Neural cell (in vitro differentiated cells): ENCODE results near the gene IGF2BP2. TPM values are rescaled to one million over a fixed set of nuclear protein-coding genes. Genes with fewer than 3 reads are reported as not detected.

Experiments
- H2AFZ ChIP-seq: fragments of 200-600, 300-800 bp; sonication (generic), shearing (Covaris generic); 2 replicates; pipeline ENCODE4 v1.6.0; 2014; ENCODE audit warnings: low read depth, mild to moderate bottlenecking, antibody characterized with exemption, low read length, moderate library complexity
- H3F3A ChIP-seq: fragments of 200-600 bp; shearing (Covaris generic); 2 replicates; pipeline ENCODE4 v1.6.1; 2016; ENCODE audit warnings: mild to moderate bottlenecking, moderate library complexity, mixed read lengths, antibody characterized with exemption, low read length; ENCODE audit not compliant: insufficient read depth, poor library complexity, severe bottlenecking
- H3K27ac ChIP-seq: fragments of 200-600, 300-800 bp; sonication (generic), shearing (Covaris generic); 2 replicates; pipeline ENCODE4 v1.5.1; 2014; ENCODE audit warnings: mild to moderate bottlenecking, low read length, moderate library complexity
- H3K27me3 ChIP-seq: fragments of 300-800, 200-600 bp; sonication (generic), shearing (Covaris generic); 2 replicates; pipeline ENCODE4 v1.6.0; 2014; ENCODE audit warnings: mild to moderate bottlenecking, low read depth, low read length, moderate library complexity; ENCODE audit not compliant: insufficient read depth
- H3K36me3 ChIP-seq: fragments of 300-800, 200-600 bp; sonication (generic), shearing (Covaris generic); 2 replicates; pipeline ENCODE4 v1.5.1; 2014; ENCODE audit warnings: mild to moderate bottlenecking, antibody characterized with exemption, low read length, moderate library complexity; ENCODE audit not compliant: insufficient read depth
- H3K4me2 ChIP-seq: fragments of 300-800, 200-600 bp; sonication (generic), shearing (Covaris generic); 2 replicates; pipeline ENCODE4 v1.6.0; 2014; ENCODE audit warnings: mild to moderate bottlenecking, low read length
- H3K4me3 ChIP-seq: fragments of 300-800, 200-600 bp; sonication (generic), shearing (Covaris generic); 2 replicates; pipeline ENCODE4 v1.5.1; 2014; ENCODE audit warnings: mild to moderate bottlenecking, low read length, moderate library complexity
- H3K79me2 ChIP-seq: fragments of 200-600 bp; shearing (Covaris generic); replicated peaks from 2 replicates; pipeline ENCODE4 v1.6.0; 2014; ENCODE audit warnings: mild to moderate bottlenecking, low read length, moderate library complexity; ENCODE audit not compliant: insufficient read depth
- H3K9ac ChIP-seq: fragments of 300-800, 200-600 bp; sonication (generic), shearing (Covaris generic); 2 replicates; pipeline ENCODE4 v1.6.1; 2016; ENCODE audit warnings: mild to moderate bottlenecking, low read length, mixed read lengths
- H3K9me2 ChIP-seq: fragments of 200-600 bp; shearing (Covaris generic); 2 replicates; pipeline ENCODE4 v1.6.1; 2016; ENCODE audit warnings: mild to moderate bottlenecking, low read length, mixed read lengths; ENCODE audit not compliant: insufficient read depth
- H3K9me3 ChIP-seq: fragments of 200-600, 300-800 bp; sonication (generic), shearing (Covaris generic); 2 replicates; pipeline ENCODE4 v1.6.1; 2016; ENCODE audit warnings: mild to moderate bottlenecking, mixed run types, low read length, moderate library complexity, mixed read lengths
- H4K20me1 ChIP-seq: fragments of 200-600 bp; shearing (Covaris generic); 2 replicates; pipeline ENCODE4 v1.6.1; 2016; ENCODE audit warnings: mild to moderate bottlenecking, mixed run types; ENCODE audit not compliant: insufficient read depth
- CTCF ChIP-seq: fragments of 450-650 bp; IDR thresholded peaks from 2 replicates; pipeline ENCODE4 v1.5.1; 2014; ENCODE audit warnings: antibody characterized with exemption, mild to moderate bottlenecking, moderate library complexity; ENCODE audit not compliant: poor library complexity, severe bottlenecking
- EP300 ChIP-seq: fragments of 450-650 bp; conservative IDR thresholded peaks from 2 replicates; pipeline ENCODE4 v1.6.1; 2014; ENCODE audit warnings: antibody characterized with exemption, mild to moderate bottlenecking, moderate library complexity; ENCODE audit not compliant: poor library complexity, severe bottlenecking
- EZH2 ChIP-seq: fragments of 200-600, 300-800 bp; shearing (Covaris generic), sonication (generic); IDR thresholded peaks from 2 replicates; pipeline ENCODE4 v1.6.1; 2014; ENCODE audit warnings: antibody characterized with exemption, low read length, borderline replicate concordance, mild to moderate bottlenecking; ENCODE audit not compliant: insufficient read depth, poor library complexity, severe bottlenecking
- POLR2AphosphoS5 ChIP-seq: IDR thresholded peaks from 2 replicates; pipeline ENCODE4 v1.6.1; 2012
- RAD21 ChIP-seq: fragments of 450-650 bp; conservative IDR thresholded peaks from 2 replicates; pipeline ENCODE4 v1.6.1; 2014; ENCODE audit warnings: antibody characterized with exemption, mild to moderate bottlenecking, moderate library complexity
- REST ChIP-seq: IDR thresholded peaks from 2 replicates; pipeline ENCODE4 v1.6.1; 2012; ENCODE audit warnings: borderline replicate concordance
- SMC3 ChIP-seq: fragments of 450-650 bp; conservative IDR thresholded peaks from 2 replicates; pipeline ENCODE4 v1.6.1; 2014; ENCODE audit warnings: antibody characterized with exemption, mild to moderate bottlenecking, moderate library complexity; ENCODE audit not compliant: poor library complexity
- polyA plus RNA-seq: library from polyadenylated mRNA; depleted of rRNA; stranded (reverse); fragments of >200 nt; gene quantifications from 2 replicates; pipeline ENCODE4 v1.2.3, GENCODE V29; 2014

IGF2BP2 gene
- polyA plus RNA-seq, 1 donor from 2014 or later = 46.6 TPM

- Histone ChIP-seq H3K9me2 (no peaks in the 10 kb centered on the region), H3F3A (no peaks in the 10 kb centered on the region), H4K20me1 (no peaks in the 10 kb centered on the region), H3K27ac (no peak overlapping the region), H3K27me3 (no peaks in the 10 kb centered on the region), H3K79me2 (no peaks in the 10 kb centered on the region), H3K4me3 (no peak overlapping the region), H3K9me3 (no peaks in the 10 kb centered on the region), H2AFZ (no peak overlapping the region), H3K9ac (no peak overlapping the region), H3K36me3 (peaks cover 9% of the 10 kb centered on the region), H3K4me2 (no peak overlapping the region)
- TF ChIP-seq SMC3 = no peak
Measured at GRCh38 chr3:185657691-185658503, 166.9 kb downstream of the IGF2BP2 start.

- Histone ChIP-seq H3K79me2 (no peaks in the 10 kb centered on the region), H3K27me3 (no peaks in the 10 kb centered on the region), H4K20me1 (no peaks in the 10 kb centered on the region), H3F3A (no peaks in the 10 kb centered on the region), H3K9me3 (no peaks in the 10 kb centered on the region), H3K9ac (no peak overlapping the region), H3K36me3 (peaks cover 9% of the 10 kb centered on the region), H3K4me3 (no peak overlapping the region), H2AFZ (no peak overlapping the region), H3K27ac (no peak overlapping the region), H3K4me2 (no peak overlapping the region), H3K9me2 (no peaks in the 10 kb centered on the region)
- TF ChIP-seq CTCF (no peak), REST (no peak), POLR2AphosphoS5 (no peak), EP300 (no peak), RAD21 (no peak), SMC3 (no peak), EZH2 (no peak)
Measured at GRCh38 chr3:185657211-185657610, 167.6 kb downstream of the IGF2BP2 start.
